Panc1 (cell line): ENCODE measurements around the gene PACSIN3. TPM values are rescaled to one million over a fixed set of nuclear protein-coding genes. Genes with fewer than 3 reads are reported as not detected.

Experiments
- ATAC-seq: fragments of 200-7000 bp; cut with Tn5 transposase; 2 replicates; pipeline ENCODE4 v1.9.1; 2020; ENCODE audit warnings: mild to moderate bottlenecking, moderate library complexity
- BruUV-seq: library from RNA; stranded (reverse); fragments of 400-500 nt; replicated peaks from 2 replicates; lab custom pipeline; 2021; lab: Mats Ljungman, UMichigan
- CTCF ChIA-PET: fragments of 300-600 bp; sonication (Branson Sonifier 250); formaldehyde crosslinking; loops from one replicate; lab custom pipeline; 2022; ENCODE audit warnings: antibody characterized with exemption; lab: Charles Lee
- POLR2A ChIA-PET: fragments of 300-600 bp; sonication (Branson Sonifier 250); formaldehyde crosslinking; loops from one replicate; lab custom pipeline; 2022; ENCODE audit warnings: antibody characterized with exemption; lab: Charles Lee
- DNase-seq: peaks from one replicate; pipeline ENCODE4 v3.0.0-alpha.2; 2010; ENCODE audit warnings: low read depth, low spot score
- H3K27ac ChIP-seq: 2 replicates; pipeline ENCODE4 v1.5.1; 2011; ENCODE audit warnings: mild to moderate bottlenecking, low read length, inconsistent platforms
- H3K27me3 ChIP-seq: fragments of 200-500 bp; sonication (Bioruptor generic); 2 replicates; pipeline ENCODE4 v1.6.0; 2014; ENCODE audit warnings: low read length, inconsistent platforms; ENCODE audit not compliant: control insufficient read depth, insufficient read depth
- H3K36me3 ChIP-seq: fragments of 200-500 bp; sonication (Bioruptor generic); 2 replicates; pipeline ENCODE4 v1.5.1; 2014; ENCODE audit warnings: inconsistent platforms, mild to moderate bottlenecking, low read length, moderate library complexity; ENCODE audit not compliant: control insufficient read depth, insufficient read depth
- H3K4me1 ChIP-seq: 2 replicates; pipeline ENCODE4 v1.5.1; 2011; ENCODE audit warnings: inconsistent platforms, mild to moderate bottlenecking, low read length, moderate library complexity; ENCODE audit not compliant: control insufficient read depth, insufficient read depth
- H3K4me3 ChIP-seq, 2 experiments: 2 replicates each; pipeline ENCODE4 v1.5.1; 2011 to 2012; ENCODE audit warnings: low read depth in 2 of 2, low read length in 2 of 2, mild to moderate bottlenecking in 2 of 2, inconsistent platforms in 1 of 2, moderate library complexity in 1 of 2
- H3K9me3 ChIP-seq: fragments of 200-500 bp; sonication (Bioruptor generic); 2 replicates; pipeline ENCODE4 v1.5.1; 2014; ENCODE audit warnings: low read depth, mild to moderate bottlenecking, inconsistent platforms, low read length, moderate library complexity; ENCODE audit not compliant: control insufficient read depth, insufficient read depth
- in situ Hi-C: cut with HindIII; loops from 2 replicates; pipeline ENCODE4 v1.10.0; 2016; ENCODE audit warnings: low sequenced_read_pairs, low pct_unique_long_range_greater_than_20kb
- intact Hi-C: fragments of 100-400 bp; cut with micrococcal nuclease; formaldehyde crosslinking; loops from one replicate; pipeline ENCODE4 v1.10.0; 2022; ENCODE audit not compliant: unreplicated experiment
- microRNA-seq: library from miRNA; unstranded; fragments of <30 nt; microRNA quantifications from one replicate; pipeline ENCODE4 v1.1.0, GENCODE V29; 2020; ENCODE audit not compliant: unreplicated experiment
- total RNA-seq: library from RNA; stranded (reverse); gene quantifications from one replicate; pipeline ENCODE4 v1.2.1, GENCODE V29; 2021; ENCODE audit not compliant: unreplicated experiment
- TF ChIP-seq, protein P1 (sequence below): fragments of 450-650 bp; IDR thresholded peaks from 2 replicates; pipeline ENCODE4 v1.5.1; 2017; ENCODE audit warnings: mild to moderate bottlenecking

The PACSIN3 gene
- total RNA-seq, 1 experiment from 2014 or later: 45.3 TPM

DNA sequence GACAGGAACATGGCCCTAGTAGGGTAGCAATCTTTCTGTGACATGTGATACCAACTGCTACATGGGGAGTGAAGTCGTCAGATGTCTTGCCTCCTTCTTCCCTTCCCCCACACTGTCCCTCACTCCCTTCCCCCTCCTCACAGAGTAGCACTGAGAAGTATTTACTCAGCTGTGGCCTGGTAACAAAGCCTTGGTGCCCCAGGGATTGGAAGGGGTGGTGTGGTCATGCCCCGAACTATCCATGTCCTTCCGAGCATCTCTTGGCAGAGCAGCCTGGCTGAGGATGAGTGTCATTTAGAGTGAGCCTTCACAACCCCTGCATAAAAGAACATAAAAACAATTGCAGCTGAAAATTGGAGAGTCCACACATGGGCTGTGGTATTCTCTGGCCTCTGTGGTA, 55.7 kb downstream of the PACSIN3 start:
- H3K4me3 ChIP-seq: no peak overlapping the region
- ATAC-seq: no peak
- H3K9me3 ChIP-seq: no peaks in the 10 kb centered on the region
- TF ChIP-seq, protein P1, sequence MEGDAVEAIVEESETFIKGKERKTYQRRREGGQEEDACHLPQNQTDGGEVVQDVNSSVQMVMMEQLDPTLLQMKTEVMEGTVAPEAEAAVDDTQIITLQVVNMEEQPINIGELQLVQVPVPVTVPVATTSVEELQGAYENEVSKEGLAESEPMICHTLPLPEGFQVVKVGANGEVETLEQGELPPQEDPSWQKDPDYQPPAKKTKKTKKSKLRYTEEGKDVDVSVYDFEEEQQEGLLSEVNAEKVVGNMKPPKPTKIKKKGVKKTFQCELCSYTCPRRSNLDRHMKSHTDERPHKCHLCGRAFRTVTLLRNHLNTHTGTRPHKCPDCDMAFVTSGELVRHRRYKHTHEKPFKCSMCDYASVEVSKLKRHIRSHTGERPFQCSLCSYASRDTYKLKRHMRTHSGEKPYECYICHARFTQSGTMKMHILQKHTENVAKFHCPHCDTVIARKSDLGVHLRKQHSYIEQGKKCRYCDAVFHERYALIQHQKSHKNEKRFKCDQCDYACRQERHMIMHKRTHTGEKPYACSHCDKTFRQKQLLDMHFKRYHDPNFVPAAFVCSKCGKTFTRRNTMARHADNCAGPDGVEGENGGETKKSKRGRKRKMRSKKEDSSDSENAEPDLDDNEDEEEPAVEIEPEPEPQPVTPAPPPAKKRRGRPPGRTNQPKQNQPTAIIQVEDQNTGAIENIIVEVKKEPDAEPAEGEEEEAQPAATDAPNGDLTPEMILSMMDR: no peak
- in situ Hi-C loops: no loop called here
- no peaks in the 10 kb centered on the region for H3K4me1 ChIP-seq
- ChIA-PET POLR2A (no interaction called here), CTCF (no interaction called here)
- no peaks in the 10 kb centered on the region for H3K36me3 ChIP-seq
- DNase-seq: no peak
- intact Hi-C loops: no loop called here
- no peaks in the 10 kb centered on the region for H3K27me3 ChIP-seq
- BruUV-seq: no TSS peak
- no peak overlapping the region for H3K27ac ChIP-seq

Small RNA genes lying within 50 kb of the gene (microRNA-seq; reads per million reads assigned to microRNA genes)
- gene MIR6745: not detected

Other genes with a start within 250 kb of the PACSIN3 start
- 29.0 TPM for gene CSTPP1, start 249.7 kb downstream of the PACSIN3 start, total RNA-seq
- 61.4 TPM for gene ARFGAP2, start 9.6 kb downstream of the PACSIN3 start, total RNA-seq
- 33.6 TPM for gene DDB2, start 28.5 kb upstream of the PACSIN3 start, total RNA-seq
- 28.4 TPM for gene ACP2, start 62.4 kb upstream of the PACSIN3 start, total RNA-seq
- gene NR1H3, start 71.6 kb upstream of the PACSIN3 start, total RNA-seq: 17.2 TPM
- 51.1 TPM for gene MADD, start 83.7 kb upstream of the PACSIN3 start, total RNA-seq
- gene MYBPC3, start 166.3 kb upstream of the PACSIN3 start, total RNA-seq: not detected
- 0.31 TPM for gene SPI1, start 192.1 kb upstream of the PACSIN3 start, total RNA-seq
- 50.2 TPM for gene SLC39A13, start 222.2 kb upstream of the PACSIN3 start, total RNA-seq
- gene PSMC3, start 240.0 kb upstream of the PACSIN3 start, total RNA-seq: 181 TPM